Pancreas (tissue), 10 donors: ENCODE data around the gene SLC25A44. TPM values are rescaled to one million over a fixed set of nuclear protein-coding genes. Genes with fewer than 3 reads are reported as not detected.
A peak's percentile ranks its signal among the peaks of the same experiment; 100 is the strongest.

Experiments used
- ATAC-seq, 4 donors: fragments of 200-7000 bp; cut with Tn5 transposase; one replicate each; pipeline versions ENCODE4 v1.8.0 to v1.9.1; 2020; ENCODE audit warnings: mild to moderate bottlenecking in 4 of 4, moderate library complexity in 4 of 4
- DNase-seq, 6 donors: peaks; one replicate each; pipeline ENCODE4 v3.0.0-alpha.2; 2020
- FAIRE-seq: peaks from 2 replicates; lab custom pipeline; 2012; peaks lifted over from hg19 to GRCh38; lab: Jason Lieb, UNC
- H3K27ac ChIP-seq, 4 donors: fragments of 200-600 bp; sonication (generic); 1 replicate in 3 of 4; 2 replicates in 1 of 4; pipeline versions ENCODE4 v1.5.0 to v1.8.0; 2020
- H3K27me3 ChIP-seq, 4 donors: fragments of 200-600 bp; one replicate each; pipeline ENCODE4 v1.8.0; 2021
- H3K36me3 ChIP-seq, 3 donors: fragments of 200-600 bp; sonication (generic) in 1 of 3; one replicate each; pipeline versions ENCODE4 v1.5.0 to v1.8.0; 2020 to 2021
- H3K4me1 ChIP-seq, 3 donors: fragments of 200-600 bp; one replicate each; pipeline ENCODE4 v1.8.0; 2021
- H3K4me3 ChIP-seq, 4 donors: fragments of 200-600 bp; sonication (generic) in 2 of 4; one replicate each; pipeline versions ENCODE4 v1.5.0 to v1.8.0; 2020 to 2021
- H3K9me3 ChIP-seq, 4 donors: fragments of 200-600 bp; one replicate each; pipeline ENCODE4 v1.8.0; 2021
- CTCF ChIP-seq, 4 donors: fragments of 200-600 bp; sonication (generic) in 3 of 4; IDR thresholded peaks; one replicate each; pipeline versions ENCODE4 v1.5.0 to v1.8.0; 2021; ENCODE audit warnings: antibody characterized with exemption in 4 of 4
- WGBS, 2 donors: extraction: QIAGEN DNeasy Blood & Tissue Kit; methylation state at CpG; one replicate each; pipeline ENCODE4 v1.1.7; 2013; 5-methylcytosine and 5-hydroxymethylcytosine counted together
- intact Hi-C, 3 donors: fragments of 100-400 bp; cut with DNase I; formaldehyde crosslinking; loops; one replicate each; pipeline versions ENCODE4 v1.11.1 to v1.14.2; 2022
- polyA plus RNA-seq, 2 donors: library from polyadenylated mRNA; stranded (reverse); fragments of 200-250 nt; gene quantifications; one replicate each; pipeline ENCODE4 v1.2.3, GENCODE V29; 2013
- total RNA-seq, 6 donors: library from RNA; stranded (reverse); fragmentation: NEBNext Ultra II Directional in 4 of 6; extraction: Animal tissue kit (Norgen Biotek cat#: 25700) in 4 of 6; gene quantifications; one replicate each; pipeline versions ENCODE4 v1.2.1 to v1.2.4, GENCODE V29; 2021 to 2023
- donor health status: healthy with polysubstance abuse.
- donor health status: DM: no; HTN: no; CAD: no; lungs with moderate emphysema.
- donor health status: DM: no; HTN: no; CAD: no.
- donor health status: control.
- donor health status: control.
- donor health status: Bipolar disorder and iron deficiency.
- donor health status: DM: yes; HTN: yes; CAD: no.
- donor health status: DM: no; HTN: no; CAD: no.
- donor health status: DM: no; HTN: no; CAD: no.
- donor health status: DM: yes; HTN: yes; CAD: no.

The SLC25A44 gene
- total and polyA plus RNA-seq, 8 donors: 4.0 to 11.4 (median 6.7) TPM

DNA sequence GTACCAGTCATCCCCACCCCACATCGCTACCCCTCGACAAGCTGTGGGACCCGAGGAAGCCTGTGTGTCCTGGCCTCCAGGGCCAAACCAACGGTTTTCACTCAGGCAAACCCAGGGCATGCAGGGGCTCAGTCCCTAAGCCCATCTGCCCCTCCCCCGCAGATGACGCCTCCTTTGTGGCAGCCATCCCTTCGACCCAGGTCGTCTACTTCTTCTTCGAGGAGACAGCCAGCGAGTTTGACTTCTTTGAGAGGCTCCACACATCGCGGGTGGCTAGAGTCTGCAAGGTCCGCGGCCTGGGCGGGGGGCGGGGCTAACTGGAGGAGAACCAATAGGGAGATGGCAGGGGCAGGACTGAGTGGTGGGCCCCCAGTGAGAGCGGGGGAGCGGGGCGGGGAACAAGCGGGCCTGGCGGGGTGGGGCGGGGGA, 33.1 kb upstream of the SLC25A44 start:
- ATAC-seq (peak; percentile 80 to 89 (median 86)), DNase-seq (peak; percentile 63 to 81 (median 76)), FAIRE-seq (no peak)
- no peaks in the 10 kb centered on the region for H3K4me1 ChIP-seq
- peak overlapping the region in 2 of 4 donors; percentile 35 to 50 for H3K4me3 ChIP-seq
- WGBS, 2 donors: 20 to 29% methylated on average over 15 to 21 of the region's 22 CpGs
- intact Hi-C loops: no loop called here
- H3K36me3 ChIP-seq: no peaks in the 10 kb centered on the region
- no peaks in the 10 kb centered on the region for H3K9me3 ChIP-seq
- TF ChIP-seq CTCF (IDR thresholded peaks at IDR 0.05): no peak
- no peak overlapping the region for H3K27ac ChIP-seq
- H3K27me3 ChIP-seq: no peaks in the 10 kb centered on the region

DNA sequence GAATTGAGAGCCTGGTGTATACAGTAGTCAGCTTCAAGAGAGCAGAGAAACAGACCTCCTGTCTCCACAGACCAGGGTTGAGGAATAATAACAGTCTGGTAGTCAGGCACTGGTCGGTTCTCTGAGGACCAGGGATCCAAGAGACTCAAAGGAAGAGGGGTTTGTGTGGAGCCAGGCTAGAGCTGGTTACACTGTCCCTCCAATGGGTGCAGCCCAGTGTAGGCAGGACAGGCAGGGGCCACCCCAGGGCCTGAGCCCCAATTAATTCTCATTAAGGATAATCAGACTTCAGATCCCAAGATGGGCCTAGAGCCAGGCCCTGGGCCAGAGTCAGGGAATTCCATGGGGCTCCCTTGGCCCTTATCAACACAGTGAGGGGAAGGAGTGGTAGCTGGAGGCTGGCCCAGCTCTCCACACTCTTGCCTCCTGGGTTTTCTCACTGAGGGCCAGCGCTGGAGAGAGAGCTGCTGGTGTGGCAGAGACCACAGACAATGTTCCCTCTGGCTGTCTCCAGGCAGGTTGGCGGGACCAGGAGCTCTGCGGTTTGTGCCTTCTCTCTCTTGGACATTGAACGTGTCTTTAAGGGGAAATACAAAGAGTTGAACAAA, 31.4 kb upstream of the SLC25A44 start:
- intact Hi-C loops: no loop called here
- no peak for FAIRE-seq
- ATAC-seq: no peak
- no peak for TF ChIP-seq CTCF (IDR thresholded peaks at IDR 0.05)
- H3K4me1 ChIP-seq: no peaks in the 10 kb centered on the region
- WGBS, 2 donors: 83 to 85% methylated on average over 5 of the region's 5 CpGs
- no peaks in the 10 kb centered on the region for H3K36me3 ChIP-seq
- no peak overlapping the region for H3K27ac ChIP-seq
- H3K27me3 ChIP-seq: no peaks in the 10 kb centered on the region
- no peak for DNase-seq
- no peaks in the 10 kb centered on the region for H3K9me3 ChIP-seq
- H3K4me3 ChIP-seq: no peak overlapping the region

- Histone ChIP-seq H3K27me3 (no peaks in the 10 kb centered on the region), H3K9me3 (no peaks in the 10 kb centered on the region), H3K27ac (no peak overlapping the region), H3K36me3 (no peaks in the 10 kb centered on the region), H3K4me1 (no peaks in the 10 kb centered on the region), H3K4me3 (no peak overlapping the region)
- no peak for TF ChIP-seq CTCF (IDR thresholded peaks at IDR 0.05)
- WGBS, 2 donors: 76% methylated on average over 1 of the region's 1 CpG
- intact Hi-C loops: no loop called here
- FAIRE-seq: no peak
- no peak for ATAC-seq
- no peak for DNase-seq
Observed at GRCh38 chr1:156163712-156164111, 30.2 kb upstream of the SLC25A44 start.

- Histone ChIP-seq H3K27me3 (no peaks in the 10 kb centered on the region), H3K4me3 (no peak overlapping the region), H3K9me3 (no peaks in the 10 kb centered on the region), H3K4me1 (no peaks in the 10 kb centered on the region), H3K27ac (no peak overlapping the region), H3K36me3 (no peaks in the 10 kb centered on the region)
- no peak for TF ChIP-seq CTCF (IDR thresholded peaks at IDR 0.05)
- FAIRE-seq (no peak), DNase-seq (no peak), ATAC-seq (no peak)
- intact Hi-C loops: no loop called here
- WGBS, 2 donors: 83 to 85% methylated on average over 6 of the region's 6 CpGs
Observed at GRCh38 chr1:156164125-156164831, 29.6 kb upstream of the SLC25A44 start.

- no peaks in the 10 kb centered on the region for H3K9me3 ChIP-seq
- FAIRE-seq (no peak), DNase-seq (no peak), ATAC-seq (peak in 1 of 4 donors; percentile 12)
- no peaks in the 10 kb centered on the region for H3K27me3 ChIP-seq
- intact Hi-C loops: no loop called here
- no peak overlapping the region for H3K27ac ChIP-seq
- H3K4me3 ChIP-seq: no peak overlapping the region
- no peaks in the 10 kb centered on the region for H3K4me1 ChIP-seq
- no peak for TF ChIP-seq CTCF (IDR thresholded peaks at IDR 0.05)
- 78 to 80% methylated on average over 2 of the region's 2 CpGs for WGBS, 2 donors
- H3K36me3 ChIP-seq: no peaks in the 10 kb centered on the region
Observed at GRCh38 chr1:156165083-156165482, 28.8 kb upstream of the SLC25A44 start.
